ENCODE results near the gene HAUS3.

DNA sequence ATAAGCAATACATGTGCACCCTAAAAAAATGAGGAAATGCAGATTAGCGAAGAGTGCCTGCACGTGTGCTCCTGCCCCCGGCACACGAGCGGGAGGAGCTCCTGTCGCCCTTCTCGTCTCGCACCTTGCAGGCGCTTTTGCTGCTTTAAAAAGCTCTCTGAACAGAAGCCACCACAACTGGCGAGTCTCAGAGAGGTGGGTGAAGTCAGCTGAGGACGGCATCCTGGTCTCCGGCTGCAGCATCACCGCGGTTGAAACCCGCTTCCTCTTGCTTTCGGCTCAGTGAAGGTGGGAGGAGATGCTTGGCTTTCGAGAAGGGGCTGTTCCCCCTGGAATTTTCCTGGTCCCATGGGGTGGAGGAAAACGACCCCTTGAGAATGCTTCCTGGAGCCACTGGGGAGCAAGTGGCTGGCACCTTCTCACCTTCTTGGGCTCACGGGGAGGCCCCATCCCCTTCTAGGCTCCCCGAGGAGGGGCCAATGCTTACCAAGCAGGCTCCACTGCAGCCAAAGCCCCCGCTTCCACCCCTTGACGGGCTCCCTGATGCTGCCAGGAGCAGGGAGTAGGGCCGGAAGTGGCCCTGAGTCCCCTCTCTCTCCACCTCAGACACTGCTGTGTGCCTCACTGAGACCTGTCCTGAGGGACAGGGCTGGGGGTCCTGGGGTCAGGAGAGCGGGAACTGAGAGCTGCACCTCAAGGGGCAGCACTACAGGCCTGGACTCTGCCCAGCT is 49.2 kb upstream of the HAUS3 start:
- TF ChIP-seq, protein P1, sequence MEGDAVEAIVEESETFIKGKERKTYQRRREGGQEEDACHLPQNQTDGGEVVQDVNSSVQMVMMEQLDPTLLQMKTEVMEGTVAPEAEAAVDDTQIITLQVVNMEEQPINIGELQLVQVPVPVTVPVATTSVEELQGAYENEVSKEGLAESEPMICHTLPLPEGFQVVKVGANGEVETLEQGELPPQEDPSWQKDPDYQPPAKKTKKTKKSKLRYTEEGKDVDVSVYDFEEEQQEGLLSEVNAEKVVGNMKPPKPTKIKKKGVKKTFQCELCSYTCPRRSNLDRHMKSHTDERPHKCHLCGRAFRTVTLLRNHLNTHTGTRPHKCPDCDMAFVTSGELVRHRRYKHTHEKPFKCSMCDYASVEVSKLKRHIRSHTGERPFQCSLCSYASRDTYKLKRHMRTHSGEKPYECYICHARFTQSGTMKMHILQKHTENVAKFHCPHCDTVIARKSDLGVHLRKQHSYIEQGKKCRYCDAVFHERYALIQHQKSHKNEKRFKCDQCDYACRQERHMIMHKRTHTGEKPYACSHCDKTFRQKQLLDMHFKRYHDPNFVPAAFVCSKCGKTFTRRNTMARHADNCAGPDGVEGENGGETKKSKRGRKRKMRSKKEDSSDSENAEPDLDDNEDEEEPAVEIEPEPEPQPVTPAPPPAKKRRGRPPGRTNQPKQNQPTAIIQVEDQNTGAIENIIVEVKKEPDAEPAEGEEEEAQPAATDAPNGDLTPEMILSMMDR (IDR thresholded peaks at IDR 0.05; ENCODE audit: low read depth, low read length, missing input control): no peak
- TF ChIP-seq RAD21 (IDR thresholded peaks at IDR 0.05) (no peak), HNF4G (IDR thresholded peaks at IDR 0.05) (no peak), RXRA (IDR thresholded peaks at IDR 0.05) (no peak), SP1 (IDR thresholded peaks at IDR 0.05) (no peak), TAF1 (conservative IDR thresholded peaks at IDR 0.05) (no peak), NR2F2 (IDR thresholded peaks at IDR 0.05) (no peak), EGR1 (IDR thresholded peaks at IDR 0.05; ENCODE audit: low read depth in 2 of 2) (no peak)
- TF ChIP-seq, protein P2, sequence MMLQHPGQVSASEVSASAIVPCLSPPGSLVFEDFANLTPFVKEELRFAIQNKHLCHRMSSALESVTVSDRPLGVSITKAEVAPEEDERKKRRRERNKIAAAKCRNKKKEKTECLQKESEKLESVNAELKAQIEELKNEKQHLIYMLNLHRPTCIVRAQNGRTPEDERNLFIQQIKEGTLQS (IDR thresholded peaks at IDR 0.05): no peak
- TF ChIP-seq, protein P3, sequence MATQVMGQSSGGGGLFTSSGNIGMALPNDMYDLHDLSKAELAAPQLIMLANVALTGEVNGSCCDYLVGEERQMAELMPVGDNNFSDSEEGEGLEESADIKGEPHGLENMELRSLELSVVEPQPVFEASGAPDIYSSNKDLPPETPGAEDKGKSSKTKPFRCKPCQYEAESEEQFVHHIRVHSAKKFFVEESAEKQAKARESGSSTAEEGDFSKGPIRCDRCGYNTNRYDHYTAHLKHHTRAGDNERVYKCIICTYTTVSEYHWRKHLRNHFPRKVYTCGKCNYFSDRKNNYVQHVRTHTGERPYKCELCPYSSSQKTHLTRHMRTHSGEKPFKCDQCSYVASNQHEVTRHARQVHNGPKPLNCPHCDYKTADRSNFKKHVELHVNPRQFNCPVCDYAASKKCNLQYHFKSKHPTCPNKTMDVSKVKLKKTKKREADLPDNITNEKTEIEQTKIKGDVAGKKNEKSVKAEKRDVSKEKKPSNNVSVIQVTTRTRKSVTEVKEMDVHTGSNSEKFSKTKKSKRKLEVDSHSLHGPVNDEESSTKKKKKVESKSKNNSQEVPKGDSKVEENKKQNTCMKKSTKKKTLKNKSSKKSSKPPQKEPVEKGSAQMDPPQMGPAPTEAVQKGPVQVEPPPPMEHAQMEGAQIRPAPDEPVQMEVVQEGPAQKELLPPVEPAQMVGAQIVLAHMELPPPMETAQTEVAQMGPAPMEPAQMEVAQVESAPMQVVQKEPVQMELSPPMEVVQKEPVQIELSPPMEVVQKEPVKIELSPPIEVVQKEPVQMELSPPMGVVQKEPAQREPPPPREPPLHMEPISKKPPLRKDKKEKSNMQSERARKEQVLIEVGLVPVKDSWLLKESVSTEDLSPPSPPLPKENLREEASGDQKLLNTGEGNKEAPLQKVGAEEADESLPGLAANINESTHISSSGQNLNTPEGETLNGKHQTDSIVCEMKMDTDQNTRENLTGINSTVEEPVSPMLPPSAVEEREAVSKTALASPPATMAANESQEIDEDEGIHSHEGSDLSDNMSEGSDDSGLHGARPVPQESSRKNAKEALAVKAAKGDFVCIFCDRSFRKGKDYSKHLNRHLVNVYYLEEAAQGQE (IDR thresholded peaks at IDR 0.05): no peak
- TF ChIP-seq, protein P4, sequence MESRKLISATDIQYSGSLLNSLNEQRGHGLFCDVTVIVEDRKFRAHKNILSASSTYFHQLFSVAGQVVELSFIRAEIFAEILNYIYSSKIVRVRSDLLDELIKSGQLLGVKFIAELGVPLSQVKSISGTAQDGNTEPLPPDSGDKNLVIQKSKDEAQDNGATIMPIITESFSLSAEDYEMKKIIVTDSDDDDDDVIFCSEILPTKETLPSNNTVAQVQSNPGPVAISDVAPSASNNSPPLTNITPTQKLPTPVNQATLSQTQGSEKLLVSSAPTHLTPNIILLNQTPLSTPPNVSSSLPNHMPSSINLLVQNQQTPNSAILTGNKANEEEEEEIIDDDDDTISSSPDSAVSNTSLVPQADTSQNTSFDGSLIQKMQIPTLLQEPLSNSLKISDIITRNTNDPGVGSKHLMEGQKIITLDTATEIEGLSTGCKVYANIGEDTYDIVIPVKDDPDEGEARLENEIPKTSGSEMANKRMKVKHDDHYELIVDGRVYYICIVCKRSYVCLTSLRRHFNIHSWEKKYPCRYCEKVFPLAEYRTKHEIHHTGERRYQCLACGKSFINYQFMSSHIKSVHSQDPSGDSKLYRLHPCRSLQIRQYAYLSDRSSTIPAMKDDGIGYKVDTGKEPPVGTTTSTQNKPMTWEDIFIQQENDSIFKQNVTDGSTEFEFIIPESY (IDR thresholded peaks at IDR 0.05): no peak

Measured in liver (tissue), 3 donors.